Germinal center (tissue), 1 donor: ENCODE results near the gene GFM1.
"Not testable (repeated sequence)": the region's sequence is repeated elsewhere in the genome, so short reads cannot be mapped to it uniquely, and the experiment has no call there.

Experiments
- DNase-seq: peaks from one replicate; pipeline ENCODE4 v3.0.0; 2012; ENCODE audit warnings: mixed read lengths, low spot score

GFM1 gene

GRCh38 chr3:158678687-158679086, 34.4 kb downstream of the GFM1 start:
- no peak for DNase-seq

GRCh38 chr3:158679547-158680000, 35.2 kb downstream of the GFM1 start:
- no peak for DNase-seq

- no peak for DNase-seq
Observed at GRCh38 chr3:158680861-158681260, 36.5 kb downstream of the GFM1 start.

- DNase-seq = no peak
Observed at GRCh38 chr3:158683230-158683962, 39.1 kb downstream of the GFM1 start.

- DNase-seq = no peak
Observed at GRCh38 chr3:158685159-158685558, 40.8 kb downstream of the GFM1 start.

GRCh38 chr3:158693866-158694456, 49.6 kb downstream of the GFM1 start:
- DNase-seq = not testable (repeated sequence)

GRCh38 chr3:158696618-158697017, 52.3 kb downstream of the GFM1 start:
- no peak for DNase-seq

- DNase-seq = no peak
Observed at GRCh38 chr3:158700559-158700958, 56.2 kb downstream of the GFM1 start.

- no peak for DNase-seq
Observed at GRCh38 chr3:158701420-158702065, 57.2 kb downstream of the GFM1 start.

GRCh38 chr3:158702815-158703481, 58.6 kb downstream of the GFM1 start:
- DNase-seq = no peak

- DNase-seq = no peak
Observed at GRCh38 chr3:158703566-158703965, 59.2 kb downstream of the GFM1 start.

GRCh38 chr3:158709666-158710083, 65.3 kb downstream of the GFM1 start:
- DNase-seq = no peak

GRCh38 chr3:158710601-158711000, 66.3 kb downstream of the GFM1 start:
- DNase-seq = no peak

- DNase-seq = no peak
Observed at GRCh38 chr3:158711886-158712285, 67.6 kb downstream of the GFM1 start.

GRCh38 chr3:158712443-158712842, 68.1 kb downstream of the GFM1 start:
- DNase-seq = no peak

- DNase-seq = no peak
Observed at GRCh38 chr3:158713094-158713499, 68.8 kb downstream of the GFM1 start.

- no peak for DNase-seq
Observed at GRCh38 chr3:158717576-158717975, 73.2 kb downstream of the GFM1 start.

- DNase-seq = no peak
Observed at GRCh38 chr3:158718490-158719170, 74.3 kb downstream of the GFM1 start.

- no peak for DNase-seq
Observed at GRCh38 chr3:158722108-158722507, 77.8 kb downstream of the GFM1 start.

GRCh38 chr3:158723991-158724390, 79.7 kb downstream of the GFM1 start:
- DNase-seq = no peak

GRCh38 chr3:158725348-158726011, 81.2 kb downstream of the GFM1 start:
- DNase-seq = no peak
